ENCODE data around the gene GPR18. TPM values are rescaled to one million over a fixed set of nuclear protein-coding genes. Genes with fewer than 3 reads are reported as not detected.

The GPR18 gene
- total RNA-seq, 1 experiment from 2014 or later = not detected

- Histone ChIP-seq H2AFZ (ENCODE audit: low read depth, low read length, poor library complexity, severe bottlenecking) (no peak overlapping the region), H3K9me3 (ENCODE audit: control insufficient read depth in 1 of 2, insufficient read depth in 1 of 2, low read depth in 1 of 2, low read length in 2 of 2) (no peaks in the 10 kb centered on the region), H3K4me3 (replicated peaks in 1 of 2; ENCODE audit: low read depth in 1 of 2, low read length in 2 of 2) (no peak overlapping the region), H3K9me2 (ENCODE audit: insufficient read depth) (no peaks in the 10 kb centered on the region), H4K20me1 (ENCODE audit: insufficient read depth) (no peaks in the 10 kb centered on the region), H3K4me2 (ENCODE audit: low read length) (no peak overlapping the region), H3K27me3 (ENCODE audit: insufficient read depth, low read length) (no peaks in the 10 kb centered on the region), H3K9ac (ENCODE audit: low read length) (no peak overlapping the region), H3K4me1 (ENCODE audit: control insufficient read depth in 1 of 2, insufficient read depth in 2 of 2, low read length in 2 of 2) (no peaks in the 10 kb centered on the region), H3K27ac (ENCODE audit: low read depth, low read length) (no peak overlapping the region), H3K79me2 (ENCODE audit: insufficient read depth, low read length) (peaks cover 9% of the 10 kb centered on the region; the same call in 1 of the 2 replicates), H3K36me3 (ENCODE audit: control insufficient read depth in 1 of 2, insufficient read depth in 2 of 2, low read length in 2 of 2) (no peaks in the 10 kb centered on the region; a peak in 1 of 4 replicates)
- CTCF ChIA-PET = interaction anchor here (0.8 kb wide), 1 partner anchor 25 kb away, joined by 5 read pairs; no protein-coding TSS in a partner anchor
- TF ChIP-seq POLR2A (IDR thresholded peaks at IDR 0.05; ENCODE audit: borderline replicate concordance, extremely low read depth, insufficient read depth, insufficient read length) (no peak), REST (IDR thresholded peaks at IDR 0.05; ENCODE audit: low read depth) (no peak)
- DNase-seq (ENCODE audit: low read depth, low spot score) = no peak
- BruUV-seq (replicated peaks) = no TSS peak
- no peak for ATAC-seq
- POLR2A ChIA-PET = no interaction called here
- intact Hi-C loops (cut with micrococcal nuclease) = no loop called here
- RAD21 ChIA-PET (ENCODE audit: low non-redundant PET in 1 of 2, low total read pairs in 2 of 2, uncharacterized antibody in 2 of 2, unreplicated experiment in 2 of 2) = no interaction called here
Observed at GRCh38 chr13:99290894-99291293, 32.7 kb upstream of the GPR18 start.

- H2AFZ ChIP-seq (ENCODE audit: low read depth, low read length, poor library complexity, severe bottlenecking) = no peak overlapping the region
- no peak overlapping the region for H3K4me2 ChIP-seq (ENCODE audit: low read length)
- intact Hi-C loops (cut with micrococcal nuclease) = no loop called here
- ChIA-PET RAD21 (ENCODE audit: low non-redundant PET in 1 of 2, low total read pairs in 2 of 2, uncharacterized antibody in 2 of 2, unreplicated experiment in 2 of 2) (no interaction called here), POLR2A (no interaction called here), CTCF (no interaction called here)
- ATAC-seq (no peak), DNase-seq (ENCODE audit: low read depth, low spot score) (no peak)
- no peak overlapping the region for H3K9ac ChIP-seq (ENCODE audit: low read length)
- no peaks in the 10 kb centered on the region for H3K27me3 ChIP-seq (ENCODE audit: insufficient read depth, low read length)
- no peak overlapping the region for H3K4me3 ChIP-seq (replicated peaks in 1 of 2; ENCODE audit: low read depth in 1 of 2, low read length in 2 of 2)
- TF ChIP-seq ZBTB33 (IDR thresholded peaks at IDR 0.05; ENCODE audit: extremely low read depth, insufficient replicate concordance, low read length) (no peak), REST (IDR thresholded peaks at IDR 0.05; ENCODE audit: low read depth) (no peak), CTCF (IDR thresholded peaks at IDR 0.05 in 2 of 3, conservative IDR thresholded peaks at IDR 0.05 in 1 of 3; ENCODE audit: borderline replicate concordance in 1 of 3, insufficient read depth in 1 of 3, low read depth in 2 of 3, low read length in 2 of 3) (no peak)
- no TSS peak for BruUV-seq (replicated peaks)
- no peaks in the 10 kb centered on the region for H4K20me1 ChIP-seq (ENCODE audit: insufficient read depth)
- no peaks in the 10 kb centered on the region; a peak in 1 of 4 replicates for H3K36me3 ChIP-seq (ENCODE audit: control insufficient read depth in 1 of 2, insufficient read depth in 2 of 2, low read length in 2 of 2)
- H3K79me2 ChIP-seq (ENCODE audit: insufficient read depth, low read length) = peaks cover 9% of the 10 kb centered on the region; the same call in 1 of the 2 replicates
- H3K9me3 ChIP-seq (ENCODE audit: control insufficient read depth in 1 of 2, insufficient read depth in 1 of 2, low read depth in 1 of 2, low read length in 2 of 2) = no peaks in the 10 kb centered on the region
- no peaks in the 10 kb centered on the region for H3K4me1 ChIP-seq (ENCODE audit: control insufficient read depth in 1 of 2, insufficient read depth in 2 of 2, low read length in 2 of 2)
- no peak overlapping the region for H3K27ac ChIP-seq (ENCODE audit: low read depth, low read length)
- no peaks in the 10 kb centered on the region for H3K9me2 ChIP-seq (ENCODE audit: insufficient read depth)
Observed at GRCh38 chr13:99289674-99290337, 31.6 kb upstream of the GPR18 start.
